Right hindlimb (tissue), 1 donor: Measurements from ENCODE around the gene TRIM41.
A peak's percentile ranks its signal among the peaks of the same experiment; 100 is the strongest.
"Not testable (repeated sequence)": the region's sequence is repeated elsewhere in the genome, so short reads cannot be mapped to it uniquely, and the experiment has no call there.

Source experiments
- DNase-seq: peaks from one replicate; pipeline ENCODE4 v3.0.0-alpha.2; 2018

The TRIM41 gene

DNA sequence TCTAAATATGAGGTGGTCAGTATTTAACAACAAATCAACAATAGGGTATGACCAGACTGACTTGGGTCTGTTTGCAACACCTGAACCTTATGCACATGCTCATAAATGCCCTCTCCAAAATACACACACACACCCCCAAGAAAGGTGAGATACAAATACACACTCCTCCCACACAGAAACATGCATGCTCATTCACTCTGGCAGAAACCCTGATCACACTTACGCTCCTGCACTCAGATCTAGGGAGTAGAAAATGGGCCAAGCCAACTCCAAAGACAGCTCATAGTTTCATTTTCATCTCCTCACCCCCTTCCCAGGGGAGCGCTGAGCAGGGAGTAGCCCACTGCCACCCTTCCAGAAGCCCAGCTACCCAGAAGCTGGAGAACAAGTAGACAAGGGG is 29.4 kb upstream of the TRIM41 start:
- DNase-seq: no peak

DNA sequence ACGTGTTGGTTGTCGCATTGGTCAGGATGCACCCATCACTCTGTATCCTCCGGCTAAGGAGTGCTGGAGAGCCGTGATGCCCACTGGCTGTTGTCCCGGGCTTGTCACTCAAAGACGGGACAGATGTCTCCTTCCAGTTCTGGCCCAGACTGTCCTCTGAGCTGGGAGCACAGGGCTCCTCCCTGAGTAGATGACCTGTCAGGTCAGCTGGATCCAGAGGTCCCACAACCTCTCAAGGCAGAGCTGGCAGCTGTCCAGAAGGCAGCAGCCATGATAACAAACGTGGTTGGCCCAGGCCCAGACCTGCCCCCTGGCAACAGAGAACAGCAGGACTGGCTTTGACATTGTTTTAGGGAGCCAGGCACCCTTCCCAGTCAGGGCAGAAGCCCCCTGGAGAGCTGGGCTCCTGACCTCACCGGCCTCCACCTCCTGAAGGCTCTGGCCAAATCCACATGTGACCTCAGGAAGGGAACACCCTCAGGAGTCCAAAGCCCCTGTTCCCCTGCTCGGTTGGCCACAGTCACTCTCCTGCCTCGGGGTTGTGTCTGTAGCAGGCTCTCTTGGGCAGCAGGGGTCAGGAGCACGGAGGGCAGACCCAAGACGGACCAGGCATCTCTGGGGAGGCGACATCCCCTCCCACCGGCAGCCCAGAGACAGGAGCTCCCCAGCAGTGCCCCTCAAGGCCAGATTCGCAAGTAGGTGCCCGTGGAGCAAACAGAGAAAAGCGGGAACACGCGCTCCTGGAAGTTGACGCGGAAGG is 28.4 kb upstream of the TRIM41 start:
- DNase-seq: no peak

DNA sequence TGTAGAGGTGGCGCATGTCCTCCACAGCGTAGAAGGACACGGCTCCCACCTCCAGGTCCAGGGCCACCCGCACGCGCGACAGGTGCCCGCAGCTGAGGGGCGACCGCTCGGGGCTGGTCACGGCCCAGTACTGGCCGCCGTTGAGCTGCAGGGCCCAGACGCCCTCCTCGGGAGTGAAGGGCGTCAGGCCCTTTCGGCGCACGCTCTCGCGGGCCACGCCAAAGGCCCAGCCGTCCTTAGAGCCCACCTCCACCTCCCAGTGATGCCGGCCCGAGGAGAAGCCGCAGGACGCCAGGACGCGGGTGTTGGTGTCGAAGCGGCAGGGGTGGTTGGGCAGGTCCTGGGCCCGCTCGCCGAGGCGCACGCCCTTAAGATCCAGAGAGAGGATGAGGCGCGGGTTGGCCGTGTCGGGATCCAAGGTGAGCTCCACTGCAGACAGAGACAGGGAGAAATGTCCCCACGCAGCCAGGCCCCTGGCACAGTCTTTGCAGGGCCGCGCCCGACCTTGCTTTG is 27.8 kb upstream of the TRIM41 start:
- DNase-seq: no peak

DNA sequence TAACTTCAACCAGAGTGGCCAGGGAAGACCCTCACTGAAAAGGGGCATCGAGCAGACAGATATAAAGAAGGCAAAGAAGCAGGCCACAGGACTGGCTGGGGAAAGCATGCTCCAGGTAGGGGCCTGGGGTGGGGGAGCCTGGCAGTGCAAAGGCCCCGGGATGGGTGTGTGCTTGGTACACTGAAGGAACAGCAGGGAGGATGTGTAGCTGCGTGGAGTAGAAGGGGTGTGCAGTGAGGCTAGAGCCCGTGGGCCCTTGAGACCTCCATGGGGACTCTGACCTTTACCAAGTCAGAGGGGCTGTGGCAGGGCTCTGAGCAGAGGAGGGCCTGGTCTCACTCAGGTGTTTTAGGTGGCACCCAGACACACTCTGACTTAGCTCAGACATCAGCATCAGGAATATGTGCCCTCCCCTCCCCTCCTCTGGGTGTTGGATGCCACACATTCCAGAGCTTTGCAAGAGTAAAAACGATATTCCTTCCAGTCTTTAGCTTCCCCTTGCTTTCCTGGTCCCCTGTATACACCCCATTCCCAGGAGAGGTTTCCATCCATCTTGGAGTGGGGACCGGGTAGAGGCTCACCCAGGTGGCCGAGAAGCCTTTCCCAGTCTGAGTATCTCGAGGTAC is 25.6 kb upstream of the TRIM41 start:
- DNase-seq: no peak

DNA sequence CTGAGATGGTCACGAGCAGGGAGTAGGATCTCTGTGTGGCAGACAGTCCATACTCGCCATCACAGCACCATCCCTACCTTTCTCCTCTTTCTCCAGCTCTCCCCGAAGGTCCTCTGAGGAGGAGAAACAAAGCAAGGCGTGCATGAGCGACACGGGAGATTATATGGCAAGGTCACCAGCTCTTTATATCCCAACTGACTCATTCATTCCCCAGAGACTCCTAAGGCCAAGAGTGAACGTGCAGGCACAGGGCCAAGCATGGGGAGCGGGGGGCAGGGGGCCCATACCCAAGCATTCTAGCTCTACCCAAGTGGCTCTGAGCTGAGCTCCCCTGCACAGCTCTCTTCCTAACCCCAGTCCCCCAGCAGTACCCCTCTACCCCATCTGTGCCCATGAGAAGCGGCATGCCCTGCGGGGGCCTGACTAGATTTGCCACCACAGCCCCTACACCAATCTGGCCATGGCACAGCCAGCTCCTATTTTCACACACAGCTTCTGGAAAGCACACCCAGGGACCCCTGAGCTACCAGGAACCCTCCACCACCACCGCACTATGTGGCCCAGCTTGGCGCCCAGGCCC is 24.9 kb upstream of the TRIM41 start:
- no peak for DNase-seq

DNA sequence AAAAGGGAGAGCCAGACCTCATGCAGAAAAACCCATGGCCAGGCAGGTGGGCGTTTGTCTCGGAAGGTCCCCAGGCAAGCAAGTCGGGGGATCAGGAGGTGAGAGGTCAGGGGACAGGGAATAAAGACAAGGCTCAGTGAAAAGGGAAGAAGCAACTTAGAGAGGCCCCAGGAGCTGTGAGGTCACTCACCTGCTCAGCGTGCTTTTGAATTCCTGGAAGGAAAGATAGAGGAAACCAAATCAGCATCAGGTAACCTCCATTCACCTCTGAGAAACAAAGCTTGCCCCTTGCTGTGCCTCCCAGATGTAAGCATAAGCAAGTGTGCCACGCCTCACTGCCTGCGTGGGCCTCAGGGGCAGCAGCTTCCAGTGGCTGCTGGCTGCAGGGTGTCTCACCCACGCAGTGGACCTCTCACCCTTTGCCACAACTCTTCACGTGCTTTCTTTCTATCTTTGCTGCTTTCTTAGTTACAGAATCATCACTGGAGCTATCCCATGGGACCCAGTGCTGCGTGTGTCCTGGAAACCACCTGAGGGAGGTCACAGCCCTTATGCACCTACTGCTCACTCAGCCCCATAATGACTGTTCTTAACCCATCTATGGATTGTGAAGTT is 24.1 kb upstream of the TRIM41 start:
- DNase-seq: no peak

DNA sequence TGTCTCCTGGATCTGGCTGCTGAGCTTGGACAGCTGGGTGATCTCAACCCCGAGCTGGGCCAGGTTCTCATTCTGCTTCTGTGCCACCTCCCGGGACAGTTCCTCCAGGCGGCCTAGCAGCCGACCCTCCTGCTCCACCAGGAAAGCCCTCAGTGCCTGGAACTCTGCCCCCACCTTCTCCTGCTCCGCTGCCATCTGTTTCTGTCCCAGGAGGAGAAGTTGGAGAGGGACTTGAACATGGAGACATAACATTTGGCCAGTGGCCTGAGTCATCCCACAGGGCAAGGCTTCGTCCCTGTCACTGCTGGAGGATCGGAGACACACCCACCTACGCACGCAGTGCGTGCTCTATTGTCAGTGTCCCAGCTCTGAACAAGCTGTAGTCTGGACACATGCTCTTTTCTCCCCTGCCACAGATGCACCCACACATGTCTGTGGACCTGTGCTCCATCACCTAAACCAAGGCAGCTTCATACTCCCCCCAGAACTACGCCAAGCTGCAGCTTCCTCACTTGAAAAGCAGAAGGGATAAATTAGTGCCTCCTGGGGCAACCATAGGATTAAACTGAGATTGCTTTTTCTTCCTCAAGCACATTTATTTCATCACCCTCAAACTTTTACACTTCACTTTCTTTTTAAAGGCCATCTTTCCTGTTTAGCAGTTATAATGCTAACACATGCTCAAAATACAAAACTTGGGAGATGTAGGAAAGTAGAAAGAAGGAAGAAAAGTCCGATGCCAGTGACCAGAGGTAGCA is 23.0 kb upstream of the TRIM41 start:
- DNase-seq: no peak

DNA sequence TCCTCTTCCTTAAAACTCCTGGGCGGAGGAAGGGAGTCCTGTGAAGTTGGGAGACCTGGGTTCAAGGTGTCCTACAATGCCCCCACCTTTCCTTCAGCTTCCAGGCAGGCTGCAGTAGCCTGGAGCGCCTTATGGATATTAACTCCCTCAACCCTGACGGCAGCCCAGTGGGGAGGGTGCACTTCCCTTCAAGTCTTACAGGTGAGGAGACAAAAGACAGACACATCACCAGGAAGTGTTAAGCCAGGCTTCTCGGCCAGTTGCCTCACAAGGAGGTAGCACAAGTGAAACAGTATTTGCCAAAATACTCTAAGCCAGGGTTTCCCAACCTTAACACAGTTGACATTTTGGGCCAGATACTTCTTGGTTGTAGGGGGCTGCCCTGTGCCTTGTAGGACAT is 22.3 kb upstream of the TRIM41 start:
- no peak for DNase-seq

DNA sequence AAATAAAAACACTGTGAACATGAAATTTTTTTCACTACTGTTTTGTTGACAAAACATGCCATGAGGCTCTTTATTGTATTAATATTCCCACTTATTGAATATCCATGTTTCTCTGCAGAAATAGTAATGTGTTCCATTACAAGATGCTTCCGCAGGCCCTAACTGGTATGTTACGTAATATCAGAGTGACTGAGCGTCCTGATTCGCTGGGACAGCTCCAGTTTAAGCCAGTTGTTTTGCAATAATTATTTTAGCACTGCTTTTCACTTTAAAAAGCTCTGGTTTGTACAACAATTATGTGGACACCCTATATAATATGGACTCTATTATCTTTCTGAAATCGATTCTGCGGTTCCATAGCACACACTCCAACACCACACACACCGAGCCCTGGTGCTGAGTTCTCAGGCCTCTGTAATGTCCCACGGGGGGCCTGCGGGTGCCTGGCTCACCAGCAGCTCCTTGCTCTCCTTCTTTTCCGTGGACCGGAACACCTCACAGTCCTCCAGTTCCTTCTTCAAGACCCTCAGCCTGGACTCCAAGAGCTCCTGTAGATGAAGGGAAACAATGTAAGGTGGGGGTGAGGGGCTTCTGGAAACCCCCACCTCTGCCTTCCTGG is 19.9 kb upstream of the TRIM41 start:
- DNase-seq: no peak

DNA sequence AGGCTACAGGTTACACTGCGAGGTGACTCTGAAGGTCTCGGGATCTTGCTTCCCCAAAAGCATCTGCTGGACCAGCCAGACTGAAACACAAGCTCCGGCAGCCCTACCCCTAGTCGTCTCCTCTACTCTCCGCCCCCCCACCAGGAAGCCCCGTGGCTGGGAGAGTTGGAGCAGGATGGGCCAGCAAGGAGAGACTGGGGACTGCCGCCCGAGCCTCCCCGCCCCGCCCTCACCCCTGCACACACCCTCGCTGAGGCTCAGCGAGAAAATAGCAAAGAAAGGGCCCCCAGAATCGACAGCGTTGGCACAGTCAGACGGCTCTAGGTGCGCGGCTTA is 19.3 kb upstream of the TRIM41 start:
- DNase-seq: no peak

DNA sequence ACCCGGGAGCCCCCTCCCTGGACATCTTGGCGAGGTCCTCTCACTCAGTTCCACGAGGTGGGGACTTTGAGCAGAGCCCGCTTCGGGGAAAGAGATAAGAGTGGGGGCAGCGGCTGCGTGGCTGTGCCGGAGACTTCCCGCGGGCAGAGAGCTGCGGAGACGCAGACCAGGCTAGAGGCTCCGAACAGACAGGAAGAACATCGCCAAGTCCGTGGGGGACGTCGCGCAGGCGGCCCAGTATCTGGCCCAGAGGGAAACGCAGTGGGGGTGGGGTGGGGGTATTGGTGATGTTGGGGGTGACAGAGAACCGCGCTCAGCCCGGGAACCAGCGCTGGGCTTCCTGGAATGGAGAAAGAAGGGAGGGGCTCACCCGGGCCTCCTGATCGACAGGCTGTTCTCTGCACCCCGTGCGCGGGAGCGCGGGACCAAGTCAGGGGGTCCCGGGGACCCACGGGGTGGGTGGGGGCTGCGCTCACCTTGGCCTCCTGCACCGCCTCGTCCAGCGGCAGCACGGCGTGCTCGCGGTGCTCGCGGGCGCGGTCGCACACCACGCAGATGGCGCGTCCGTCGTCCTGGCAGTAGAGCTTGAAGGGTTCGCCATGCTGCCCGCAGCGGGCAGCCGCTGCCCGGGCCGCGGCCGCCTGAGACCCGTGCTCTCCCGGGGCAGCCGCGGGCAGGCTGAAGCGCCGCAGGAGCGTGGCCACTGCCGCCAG is 18.8 kb upstream of the TRIM41 start:
- DNase-seq: no peak

DNA sequence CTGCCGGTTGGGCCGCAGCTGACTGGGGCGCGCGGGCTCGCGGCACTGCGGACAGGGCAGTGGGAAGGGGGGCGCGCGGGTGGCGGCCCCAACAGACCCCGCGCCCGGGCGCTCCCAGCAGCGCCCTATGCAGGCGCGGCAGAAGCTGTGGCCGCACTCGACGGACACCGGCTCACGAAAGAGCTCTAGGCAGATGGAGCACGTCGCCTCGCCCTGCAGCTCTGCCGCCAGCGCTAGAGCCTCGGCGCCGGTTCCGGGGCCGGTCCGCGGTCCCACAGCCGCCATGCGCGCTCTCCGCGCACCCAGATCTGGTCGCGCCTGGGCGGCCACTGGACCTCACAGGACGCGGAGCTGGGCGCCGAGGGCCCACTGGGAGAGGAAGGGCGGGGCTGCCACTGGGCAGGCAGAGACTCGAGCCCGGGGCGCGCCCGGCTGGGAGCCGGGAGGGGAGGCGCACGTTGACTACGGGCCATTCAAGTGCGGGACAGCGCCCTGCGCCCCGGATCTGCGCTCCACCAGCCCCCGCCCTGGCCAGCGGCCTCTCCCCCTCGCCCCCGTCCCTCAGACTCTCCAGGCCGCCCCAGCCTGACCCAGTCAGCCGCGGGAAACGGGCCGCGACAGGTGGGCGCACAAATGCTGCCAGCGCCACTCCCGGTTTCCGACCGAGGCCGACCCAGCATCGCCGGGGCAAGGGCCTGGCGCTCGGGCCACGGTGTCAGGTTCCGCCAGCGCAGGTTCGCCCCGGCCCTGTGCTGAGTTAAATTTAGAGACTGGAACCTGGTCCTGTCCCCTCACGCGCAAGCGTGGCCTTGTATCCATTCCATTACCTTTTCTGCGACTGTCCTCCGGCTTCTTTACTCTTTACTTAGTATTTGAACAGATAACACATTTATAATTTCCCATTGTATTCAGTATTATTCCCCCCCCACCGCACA is 18.0 kb upstream of the TRIM41 start, which contains the start of gene TRIM7:
TSS of gene TRIM7 (minus strand) at position 371 of the 935 bp plus-strand sequence. CDS start at position 285, 86 bp downstream.
- peak; percentile 54 for DNase-seq

DNA sequence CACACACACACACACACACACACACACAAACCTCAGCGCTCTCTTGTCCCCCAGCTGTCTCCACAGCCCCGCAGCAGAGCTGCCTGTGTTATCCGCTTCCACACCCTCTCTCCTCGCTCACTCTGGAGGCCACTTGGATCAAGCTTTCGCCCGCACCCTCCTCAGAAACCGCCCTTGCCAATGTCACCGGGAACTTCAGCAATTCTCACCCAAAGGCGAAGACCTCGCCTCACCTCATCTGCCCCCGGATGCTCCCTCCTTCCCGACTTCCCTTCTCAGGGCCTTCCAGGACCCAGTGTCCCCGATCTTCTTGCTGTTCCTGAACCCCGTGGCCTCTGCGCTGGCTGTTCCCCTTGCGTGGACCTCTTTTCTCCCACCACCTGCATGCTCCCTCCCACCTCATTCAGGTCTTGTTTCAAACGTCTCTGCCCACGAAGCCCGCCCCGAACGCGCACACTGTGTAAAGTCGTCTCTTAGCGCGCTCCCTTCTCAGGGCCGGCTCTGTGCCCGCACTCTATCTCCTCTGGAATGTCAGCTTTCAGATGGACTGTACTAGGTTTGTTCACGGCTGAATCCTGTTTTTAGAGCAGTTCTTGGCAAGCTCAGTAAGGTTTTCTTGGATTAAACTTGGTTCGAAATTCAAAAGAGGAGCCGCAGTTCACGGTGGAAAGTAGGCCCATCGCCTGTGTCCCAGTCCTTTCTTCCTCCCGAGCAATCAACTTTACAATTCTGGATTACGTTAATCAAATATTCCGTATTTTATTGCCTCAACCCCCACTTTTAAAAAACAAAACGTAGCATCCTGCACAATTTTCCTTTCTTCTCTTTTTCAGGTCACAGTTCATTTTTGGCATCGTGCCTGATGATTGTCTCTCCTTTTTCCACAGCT is 17.1 kb upstream of the TRIM41 start:
- peak; percentile 41 for DNase-seq

DNA sequence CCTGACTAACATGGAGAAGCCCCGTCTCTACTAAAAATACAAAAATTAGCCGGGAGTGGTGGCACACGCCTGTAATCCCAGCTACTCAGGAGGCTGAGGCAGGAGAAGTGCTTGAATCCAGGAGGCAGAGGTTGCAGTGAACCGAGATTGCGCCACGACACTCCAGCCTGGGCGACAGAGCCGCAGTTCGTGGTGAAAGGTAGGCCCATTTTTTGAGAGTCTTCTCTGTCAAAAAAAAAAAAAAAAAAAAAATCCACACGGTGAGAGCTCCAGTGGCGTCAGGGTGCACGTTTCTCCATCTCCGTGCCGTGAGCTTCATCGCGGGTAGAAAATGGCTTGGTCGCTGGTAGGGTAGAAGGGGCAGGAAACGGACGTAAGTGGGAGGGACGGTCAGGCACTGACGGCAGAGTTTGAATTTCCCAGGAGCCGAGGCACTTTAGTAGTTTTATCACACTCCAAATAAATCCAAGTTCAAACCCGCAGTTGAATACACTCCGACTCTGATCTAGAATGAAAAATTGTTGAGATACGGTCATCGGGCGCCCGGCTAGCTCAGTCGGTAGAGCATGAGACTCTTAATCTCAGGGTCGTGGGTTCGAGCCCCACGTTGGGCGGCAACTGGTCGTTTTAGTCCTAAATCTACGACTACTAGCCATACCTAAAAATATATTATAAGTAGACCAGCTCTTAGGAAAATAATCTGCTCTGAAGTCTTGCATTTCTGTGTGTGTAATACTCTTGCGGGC is 15.7 kb upstream of the TRIM41 start:
- peak; percentile 88 for DNase-seq

DNA sequence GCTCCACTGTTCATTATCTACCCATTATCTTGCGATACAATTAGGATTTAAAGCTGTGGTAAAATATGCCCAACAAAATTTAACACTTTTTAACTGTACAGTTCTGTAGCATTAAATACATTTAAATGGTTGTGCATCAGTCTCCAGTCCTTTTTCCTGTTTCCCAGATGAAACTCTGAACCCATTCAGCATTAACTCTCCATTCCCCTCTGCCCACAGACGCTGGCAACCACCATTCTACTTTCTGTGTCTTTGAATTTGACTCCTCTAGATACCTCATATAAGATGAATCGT is 15.2 kb upstream of the TRIM41 start:
- no peak for DNase-seq

DNA sequence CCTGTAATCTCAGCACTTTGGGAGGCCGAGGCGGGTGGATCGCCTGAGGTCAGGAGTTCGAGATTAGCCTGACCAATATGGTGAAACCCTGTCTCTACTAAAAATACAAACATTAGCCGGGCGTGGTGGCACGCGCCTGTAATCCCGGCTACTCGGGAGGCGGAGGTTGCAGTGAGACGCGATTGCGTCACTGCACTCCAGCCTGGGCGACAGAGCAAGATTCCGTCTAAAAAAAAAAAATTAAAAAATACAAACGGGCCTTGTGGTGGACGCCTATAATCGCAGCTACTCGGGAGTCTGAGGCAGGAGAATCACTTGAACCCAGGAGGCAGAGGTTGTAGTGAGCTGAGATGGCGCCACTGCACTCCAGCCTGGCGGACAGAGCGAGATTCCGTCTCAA is 14.1 kb upstream of the TRIM41 start:
- not testable (repeated sequence) for DNase-seq

DNA sequence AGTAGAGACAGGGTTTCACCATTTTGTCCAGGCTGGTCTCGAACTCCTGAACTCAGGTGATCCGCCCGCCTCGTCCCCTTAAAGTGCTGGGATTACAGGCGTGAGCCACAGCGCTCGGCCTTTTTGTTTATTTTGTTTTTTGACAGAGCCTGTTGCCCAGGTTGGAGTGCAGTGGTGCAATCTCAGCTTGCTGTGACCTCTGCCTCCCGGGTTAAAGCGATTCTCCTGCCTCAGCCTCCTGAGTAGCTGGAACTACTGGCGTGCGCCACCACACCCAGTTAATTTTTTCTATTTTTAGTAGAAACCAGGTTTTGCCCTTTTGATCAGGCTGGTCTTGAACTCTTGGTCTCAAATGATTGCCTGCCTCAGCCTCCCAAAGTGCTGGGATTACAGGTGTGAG is 12.9 kb upstream of the TRIM41 start:
- not testable (repeated sequence) for DNase-seq

DNA sequence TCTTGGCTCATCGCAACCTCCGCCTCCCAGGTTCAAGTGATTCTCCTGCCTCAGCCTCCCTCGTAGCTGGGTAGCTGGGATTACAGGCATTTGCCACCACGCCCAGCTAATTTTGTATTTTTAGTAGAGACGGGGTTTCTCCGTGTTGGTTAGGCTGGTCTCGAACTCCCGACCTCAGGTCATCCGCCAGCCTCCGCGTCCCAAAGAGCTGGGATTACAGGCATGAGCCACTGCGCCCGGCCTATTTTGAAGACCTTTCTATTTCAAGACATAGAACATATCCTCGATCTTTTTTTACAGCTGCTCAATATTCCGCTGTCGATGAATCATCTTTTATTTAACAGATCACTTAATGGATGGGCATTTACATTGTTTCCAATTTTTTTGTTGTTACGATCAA is 12.4 kb upstream of the TRIM41 start:
- DNase-seq: not testable (repeated sequence)

DNA sequence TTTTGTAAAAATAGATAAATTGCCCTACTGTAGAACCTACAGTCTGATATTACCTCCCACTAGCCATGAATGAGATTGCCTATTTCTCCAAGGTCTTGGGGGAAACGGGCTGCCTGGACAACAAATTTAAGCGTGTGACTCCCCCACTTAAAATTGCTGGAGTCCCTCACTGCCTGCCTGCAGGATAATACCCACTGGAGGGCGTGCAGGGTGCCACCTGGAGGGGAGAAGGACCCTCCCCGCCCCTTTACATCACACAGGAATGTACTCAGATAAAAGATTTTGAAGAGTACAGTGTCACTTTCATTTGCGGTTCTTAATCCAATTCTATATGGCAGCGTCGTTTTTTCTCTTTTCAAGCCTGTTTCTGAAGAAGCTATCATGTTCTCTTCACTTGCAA is 11.9 kb upstream of the TRIM41 start:
- no peak for DNase-seq
